ENCODE measurements around the gene LRRC23.

DNA sequence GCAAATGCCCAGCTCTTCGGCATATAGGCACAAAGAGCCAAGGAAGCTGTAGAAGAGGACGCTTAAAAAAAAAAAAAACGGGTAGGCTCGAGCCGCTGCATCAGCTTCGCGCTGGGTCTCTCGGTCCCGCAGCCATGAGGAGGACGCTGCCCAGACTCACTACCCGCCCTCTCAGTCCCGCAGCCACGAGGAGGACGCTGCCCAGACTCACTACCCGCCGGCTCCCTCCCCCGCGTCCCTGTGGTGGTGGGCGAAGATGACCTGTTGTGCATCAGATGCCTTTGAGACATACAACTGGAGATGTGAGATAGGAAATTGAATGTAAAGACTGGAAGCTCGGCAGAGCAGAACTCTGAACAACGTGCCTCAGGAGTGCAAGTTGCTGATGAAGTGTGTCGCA is 20.1 kb upstream of the LRRC23 start:
- no peak for TF ChIP-seq POLR2A (IDR thresholded peaks at IDR 0.05; ENCODE audit: low read length)
- TF ChIP-seq GATA1 (IDR thresholded peaks at IDR 0.05; ENCODE audit: low read depth, low read length), result no peak
